Ascending aorta (tissue), 2 donors: ENCODE measurements around the gene FAM81B. TPM values are rescaled to one million over a fixed set of nuclear protein-coding genes. Genes with fewer than 3 reads are reported as not detected.
"Not testable (repeated sequence)": the region's sequence is repeated elsewhere in the genome, so short reads cannot be mapped to it uniquely, and the experiment has no call there.

ENCODE experiments used
- DNase-seq, 2 donors: peaks; one replicate each; pipeline ENCODE4 v3.0.0-alpha.2; 2019; ENCODE audit warnings: low spot score in 2 of 2
- H3K27ac ChIP-seq, 2 donors: fragments of 200-600 bp; sonication (generic); one replicate each; pipeline ENCODE4 v1.5.1; 2016 to 2017; ENCODE audit warnings: mild to moderate bottlenecking in 1 of 2
- H3K27me3 ChIP-seq: fragments of 200-600 bp; sonication (generic); one replicate; pipeline ENCODE4 v1.5.1; 2017
- H3K36me3 ChIP-seq, 2 donors: fragments of 200-600 bp; sonication (generic); one replicate each; pipeline ENCODE4 v1.5.1; 2016
- H3K4me1 ChIP-seq, 2 donors: fragments of 200-600 bp; sonication (generic); one replicate each; pipeline ENCODE4 v1.5.1; 2016 to 2017; ENCODE audit warnings: mild to moderate bottlenecking in 1 of 2
- H3K4me3 ChIP-seq, 2 donors: fragments of 200-600 bp; sonication (generic); one replicate each; pipeline ENCODE4 v1.5.1; 2016 to 2017; ENCODE audit warnings: mild to moderate bottlenecking in 1 of 2
- H3K9me3 ChIP-seq, 2 donors: fragments of 200-600 bp; sonication (generic); one replicate each; pipeline ENCODE4 v1.5.1; 2016
- intact Hi-C: fragments of 100-400 bp; cut with DNase I; formaldehyde crosslinking; loops from one replicate; pipeline ENCODE4 v1.15.1; 2023
- total RNA-seq: library from RNA; depleted of rRNA; stranded (reverse); fragments of >200 nt; gene quantifications from one replicate; pipeline ENCODE4 v1.1.0, GENCODE V29; 2016
- TF ChIP-seq, protein P1 (sequence below), 3 experiments: fragments of 200-600 bp in 2 of 3; fragments of 450-650 bp in 1 of 3; sonication (generic) in 2 of 3; IDR thresholded peaks; one replicate each; pipeline ENCODE4 v1.5.1; 2016 to 2019; ENCODE audit warnings: antibody characterized with exemption in 3 of 3, mild to moderate bottlenecking in 1 of 3, moderate library complexity in 1 of 3

Gene FAM81B
- total RNA-seq, 1 donor from 2014 or later = not detected

DNA sequence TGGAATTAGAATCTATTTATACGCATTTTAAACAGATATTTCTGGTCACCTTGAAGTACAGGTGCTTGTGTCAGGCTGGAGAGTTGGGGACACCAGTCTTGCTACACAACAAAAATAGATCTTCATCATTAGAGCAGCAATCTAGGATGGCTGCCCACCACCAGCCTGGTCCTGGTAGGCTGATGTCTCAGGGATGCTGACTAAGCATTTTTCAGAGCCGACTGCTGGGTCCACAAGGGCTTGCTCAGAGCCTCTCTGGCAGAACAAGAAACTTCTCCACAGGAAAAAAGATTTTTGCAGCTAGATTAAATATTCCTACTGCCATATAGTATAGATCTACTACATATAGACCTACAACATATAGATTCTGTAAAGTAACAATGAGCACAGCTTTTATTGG is 12.0 kb upstream of the FAM81B start:
- TF ChIP-seq, protein P1, sequence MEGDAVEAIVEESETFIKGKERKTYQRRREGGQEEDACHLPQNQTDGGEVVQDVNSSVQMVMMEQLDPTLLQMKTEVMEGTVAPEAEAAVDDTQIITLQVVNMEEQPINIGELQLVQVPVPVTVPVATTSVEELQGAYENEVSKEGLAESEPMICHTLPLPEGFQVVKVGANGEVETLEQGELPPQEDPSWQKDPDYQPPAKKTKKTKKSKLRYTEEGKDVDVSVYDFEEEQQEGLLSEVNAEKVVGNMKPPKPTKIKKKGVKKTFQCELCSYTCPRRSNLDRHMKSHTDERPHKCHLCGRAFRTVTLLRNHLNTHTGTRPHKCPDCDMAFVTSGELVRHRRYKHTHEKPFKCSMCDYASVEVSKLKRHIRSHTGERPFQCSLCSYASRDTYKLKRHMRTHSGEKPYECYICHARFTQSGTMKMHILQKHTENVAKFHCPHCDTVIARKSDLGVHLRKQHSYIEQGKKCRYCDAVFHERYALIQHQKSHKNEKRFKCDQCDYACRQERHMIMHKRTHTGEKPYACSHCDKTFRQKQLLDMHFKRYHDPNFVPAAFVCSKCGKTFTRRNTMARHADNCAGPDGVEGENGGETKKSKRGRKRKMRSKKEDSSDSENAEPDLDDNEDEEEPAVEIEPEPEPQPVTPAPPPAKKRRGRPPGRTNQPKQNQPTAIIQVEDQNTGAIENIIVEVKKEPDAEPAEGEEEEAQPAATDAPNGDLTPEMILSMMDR (IDR thresholded peaks at IDR 0.05) = no peak

DNA sequence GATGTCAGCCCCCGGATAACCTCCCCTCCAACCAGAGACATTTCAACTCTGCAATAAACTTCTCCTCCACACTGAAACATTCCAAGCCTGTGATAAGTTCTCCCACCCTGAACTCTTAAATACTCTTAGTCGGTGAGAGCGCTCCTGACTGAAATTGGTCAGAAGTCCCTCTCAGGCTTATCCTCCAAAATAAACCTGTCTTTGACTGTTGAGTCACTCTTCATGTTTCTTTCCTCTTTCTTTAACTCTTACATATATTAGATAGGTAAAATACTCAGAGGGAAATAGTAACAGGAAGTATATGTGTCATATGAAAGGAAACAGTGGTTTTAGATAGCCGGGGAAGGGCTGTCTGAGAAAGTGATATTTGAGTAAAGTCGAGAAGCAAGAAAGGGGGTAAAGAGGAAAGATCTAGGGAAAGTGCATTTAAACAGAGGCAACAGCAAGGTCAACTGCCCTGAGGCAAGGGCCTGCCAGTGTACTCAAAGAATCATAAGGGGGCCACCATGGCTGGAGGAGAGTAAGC is 11.0 kb upstream of the FAM81B start:
- TF ChIP-seq, protein P1 (IDR thresholded peaks at IDR 0.05) = no peak
- no peak for DNase-seq
- no peaks in the 10 kb centered on the region for H3K27me3 ChIP-seq
- no peak overlapping the region for H3K4me3 ChIP-seq
- intact Hi-C loops = no loop called here
- no peaks in the 10 kb centered on the region for H3K9me3 ChIP-seq
- no peaks in the 10 kb centered on the region for H3K36me3 ChIP-seq
- H3K4me1 ChIP-seq = no peaks in the 10 kb centered on the region
- H3K27ac ChIP-seq = no peak overlapping the region

More for the DNA sequence above, 12.0 kb upstream of the FAM81B start:
- H3K27me3 ChIP-seq = no peaks in the 10 kb centered on the region
- no peak overlapping the region for H3K27ac ChIP-seq
- H3K9me3 ChIP-seq = no peaks in the 10 kb centered on the region
- H3K36me3 ChIP-seq = no peaks in the 10 kb centered on the region
- no peaks in the 10 kb centered on the region for H3K4me1 ChIP-seq
- intact Hi-C loops = no loop called here
- no peak overlapping the region for H3K4me3 ChIP-seq
- no peak for DNase-seq

DNA sequence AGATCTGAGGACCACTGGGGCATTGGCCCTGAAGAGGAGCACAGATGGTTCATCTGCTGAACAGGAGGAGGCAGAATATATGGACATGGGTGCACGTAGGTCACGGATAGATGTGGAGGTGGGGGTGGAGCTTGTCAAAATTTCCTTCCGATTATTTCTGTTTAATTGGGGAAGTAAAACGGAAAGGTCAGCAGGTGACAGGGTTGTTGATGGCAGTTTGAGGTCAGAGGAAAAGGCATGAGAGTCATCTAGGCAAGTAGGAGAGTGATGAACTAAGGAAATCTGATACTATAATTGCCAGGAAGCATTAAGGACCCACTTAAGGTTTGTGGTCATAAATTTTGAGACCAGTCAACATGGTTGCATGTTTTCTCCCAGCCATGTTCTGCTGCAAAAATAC is 8.4 kb upstream of the FAM81B start:
- no peak overlapping the region for H3K27ac ChIP-seq
- intact Hi-C loops = no loop called here
- TF ChIP-seq, protein P1 (IDR thresholded peaks at IDR 0.05) = no peak
- no peaks in the 10 kb centered on the region for H3K36me3 ChIP-seq
- H3K4me1 ChIP-seq = no peaks in the 10 kb centered on the region
- DNase-seq = no peak
- no peaks in the 10 kb centered on the region for H3K27me3 ChIP-seq
- H3K4me3 ChIP-seq = no peak overlapping the region
- H3K9me3 ChIP-seq = no peaks in the 10 kb centered on the region

DNA sequence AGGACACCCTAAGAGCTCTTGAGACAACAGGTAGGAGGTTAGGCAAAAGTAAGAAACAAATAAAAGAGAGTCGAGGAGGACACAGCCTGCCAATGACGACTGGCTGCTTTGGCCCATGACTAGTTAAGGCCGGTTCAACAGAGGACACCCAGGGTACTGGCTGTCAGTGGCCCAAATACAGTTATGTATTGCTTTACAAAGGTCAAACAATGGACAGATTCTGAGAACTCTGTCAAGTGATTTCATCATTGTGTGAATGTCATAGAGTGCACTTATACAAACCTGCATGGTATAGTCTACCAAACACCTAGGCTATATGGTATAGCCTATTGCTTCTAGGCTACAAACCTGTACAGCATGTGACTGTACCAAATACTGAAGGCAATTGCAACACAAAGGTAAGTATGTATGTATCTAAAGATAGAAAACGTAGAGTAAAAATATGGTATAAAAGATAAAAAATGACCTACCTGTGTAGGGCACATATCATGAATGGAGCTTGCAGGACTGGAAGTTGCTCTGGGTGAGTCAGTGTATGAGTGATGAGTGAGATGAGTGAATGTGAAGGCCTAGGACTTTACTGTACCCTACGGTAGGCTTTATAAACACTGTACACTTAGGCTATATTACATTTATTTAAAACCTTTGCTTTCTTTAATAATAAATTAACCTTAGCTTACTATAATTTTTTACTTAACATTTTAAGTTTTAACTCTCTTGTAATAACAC is 6.5 kb upstream of the FAM81B start:
- no peaks in the 10 kb centered on the region for H3K9me3 ChIP-seq
- intact Hi-C loops = no loop called here

DNA sequence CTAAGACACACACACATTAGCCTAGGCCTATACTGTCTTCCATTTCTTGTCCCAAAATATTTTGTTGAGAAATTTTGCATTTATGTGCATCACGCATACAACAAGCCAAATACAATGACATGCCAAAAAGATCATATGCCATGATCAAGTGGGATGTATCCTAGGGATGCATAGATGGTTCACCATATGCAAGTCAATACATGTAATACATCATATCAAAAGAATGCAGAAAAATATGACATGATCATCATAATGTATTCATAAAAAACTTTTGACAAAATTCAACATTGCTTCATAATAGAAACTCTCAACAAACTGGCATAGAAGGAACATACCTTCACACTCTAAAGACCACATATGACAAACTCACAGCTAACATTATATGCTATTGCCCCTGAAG is 5.8 kb upstream of the FAM81B start:
- intact Hi-C loops = no loop called here
- H3K27me3 ChIP-seq = no peaks in the 10 kb centered on the region
- DNase-seq = no peak
- TF ChIP-seq, protein P1 (IDR thresholded peaks at IDR 0.05) = no peak
- no peak overlapping the region for H3K27ac ChIP-seq
- H3K9me3 ChIP-seq = no peaks in the 10 kb centered on the region
- H3K4me3 ChIP-seq = no peak overlapping the region
- H3K4me1 ChIP-seq = no peaks in the 10 kb centered on the region
- no peaks in the 10 kb centered on the region for H3K36me3 ChIP-seq

More for the DNA sequence above, 6.5 kb upstream of the FAM81B start:
- Histone ChIP-seq H3K4me3 (no peak overlapping the region), H3K4me1 (no peaks in the 10 kb centered on the region), H3K36me3 (no peaks in the 10 kb centered on the region), H3K27me3 (no peaks in the 10 kb centered on the region), H3K27ac (no peak overlapping the region)
- TF ChIP-seq, protein P1 (IDR thresholded peaks at IDR 0.05) = no peak
- no peak for DNase-seq

DNA sequence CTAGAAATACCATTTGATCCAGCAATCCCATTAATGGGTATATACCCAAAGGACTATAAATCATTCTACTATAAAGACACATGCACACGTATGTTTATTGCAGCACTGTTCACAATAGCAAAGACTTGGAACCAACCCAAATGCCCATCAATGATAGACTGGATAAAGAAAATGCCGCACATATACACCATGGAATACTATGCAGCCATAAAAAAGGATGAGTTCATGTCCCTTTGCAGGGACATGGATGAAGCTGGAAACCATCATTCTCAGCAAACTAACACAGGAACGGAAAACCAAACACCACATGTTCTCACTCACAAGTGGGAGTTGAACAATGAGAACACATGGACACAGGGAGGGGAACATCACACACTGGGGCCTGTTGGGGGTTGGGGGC is 799 bp downstream of the FAM81B start:
- intact Hi-C loops, H3K27me3 ChIP-seq, DNase-seq, H3K4me3 ChIP-seq, H3K4me1 ChIP-seq, H3K36me3 ChIP-seq, H3K27ac ChIP-seq, H3K9me3 ChIP-seq: not testable (repeated sequence)
